Liver (tissue), 9 donors: ENCODE data around the gene EXOC6. TPM values are rescaled to one million over a fixed set of nuclear protein-coding genes. Genes with fewer than 3 reads are reported as not detected.

ENCODE experiments used
- DNase-seq: peaks from one replicate; pipeline ENCODE4 v3.0.0-alpha.2; 2017; ENCODE audit warnings: low spot score
- H3K27ac ChIP-seq, 2 donors: one replicate each; pipeline ENCODE4 v1.7.0; 2013; ENCODE audit warnings: inconsistent platforms in 2 of 2, low read length in 2 of 2, control low read depth in 1 of 2, low read depth in 1 of 2, mild to moderate bottlenecking in 1 of 2
- H3K27me3 ChIP-seq, 4 donors: one replicate each; pipeline versions ENCODE4 v1.6.1 to v1.7.0; 2013; ENCODE audit warnings: low read length in 3 of 4, inconsistent platforms in 1 of 4, mild to moderate bottlenecking in 1 of 4, moderate library complexity in 1 of 4; ENCODE audit not compliant: control insufficient read depth in 4 of 4, insufficient read depth in 4 of 4
- H3K36me3 ChIP-seq, 4 donors: one replicate each; pipeline versions ENCODE4 v1.6.1 to v1.7.0; 2013; ENCODE audit warnings: low read length in 3 of 4, mild to moderate bottlenecking in 3 of 4, low read depth in 1 of 4, moderate library complexity in 1 of 4; ENCODE audit not compliant: control insufficient read depth in 4 of 4, insufficient read depth in 3 of 4
- H3K4me1 ChIP-seq, 4 donors: one replicate each; pipeline versions ENCODE4 v1.6.1 to v1.7.0; 2013; ENCODE audit warnings: low read length in 3 of 4, mild to moderate bottlenecking in 3 of 4, moderate library complexity in 1 of 4; ENCODE audit not compliant: control insufficient read depth in 4 of 4, insufficient read depth in 4 of 4
- H3K4me3 ChIP-seq, 3 donors: one replicate each; pipeline versions ENCODE4 v1.6.1 to v1.7.0; 2013; ENCODE audit warnings: low read length in 3 of 3, control low read depth in 1 of 3, low read depth in 1 of 3, mild to moderate bottlenecking in 1 of 3
- H3K9ac ChIP-seq, 2 donors: one replicate each; pipeline ENCODE4 v1.7.0; 2013; ENCODE audit warnings: low read length in 2 of 2, mild to moderate bottlenecking in 2 of 2, moderate library complexity in 2 of 2, control low read depth in 1 of 2, low read depth in 1 of 2
- H3K9me3 ChIP-seq, 4 donors: one replicate each; pipeline versions ENCODE4 v1.6.1 to v1.7.0; 2013; ENCODE audit warnings: low read length in 3 of 4; ENCODE audit not compliant: control insufficient read depth in 4 of 4
- FOXA2 ChIP-seq: IDR thresholded peaks from 2 replicates; pipeline ENCODE4 v1.6.1; 2016; ENCODE audit warnings: antibody characterized with exemption
- GABPA ChIP-seq, 2 donors: IDR thresholded peaks in 1 of 2; conservative IDR thresholded peaks in 1 of 2; 2 replicates each; pipeline ENCODE4 v1.6.1; 2016; ENCODE audit warnings: antibody characterized with exemption in 2 of 2, mild to moderate bottlenecking in 1 of 2, moderate library complexity in 1 of 2
- HNF4G ChIP-seq: IDR thresholded peaks from 2 replicates; pipeline ENCODE4 v1.6.1; 2016; ENCODE audit warnings: antibody characterized with exemption
- NR2F2 ChIP-seq: IDR thresholded peaks from 2 replicates; pipeline ENCODE4 v1.6.1; 2016; ENCODE audit warnings: antibody characterized with exemption
- RXRA ChIP-seq, 2 donors: IDR thresholded peaks; 2 replicates each; pipeline ENCODE4 v1.6.1; 2017 to 2018; ENCODE audit warnings: antibody characterized with exemption in 2 of 2, mild to moderate bottlenecking in 1 of 2
- SP1 ChIP-seq: IDR thresholded peaks from 2 replicates; pipeline ENCODE4 v1.6.1; 2018; ENCODE audit warnings: antibody characterized with exemption, mild to moderate bottlenecking
- TAF1 ChIP-seq: conservative IDR thresholded peaks from 2 replicates; pipeline ENCODE4 v1.6.1; 2016; ENCODE audit warnings: antibody characterized with exemption, mild to moderate bottlenecking
- YY1 ChIP-seq: IDR thresholded peaks from 2 replicates; pipeline ENCODE4 v1.6.1; 2016; ENCODE audit warnings: antibody characterized with exemption, mild to moderate bottlenecking
- ZBTB33 ChIP-seq: IDR thresholded peaks from 2 replicates; pipeline ENCODE4 v1.6.1; 2016; ENCODE audit warnings: antibody characterized with exemption
- WGBS: extraction: QIAGEN DNeasy Blood & Tissue Kit; methylation state at CpG from one replicate; pipeline ENCODE4 v1.1.7; 2013; 5-methylcytosine and 5-hydroxymethylcytosine counted together
- polyA plus RNA-seq, 2 donors: library from polyadenylated mRNA; stranded (reverse) in 1 of 2; unstranded in 1 of 2; fragments of 200-250 nt in 1 of 2; fragments of >200 nt in 1 of 2; fragmentation: Nextera tagmentation in 1 of 2; extraction: Ambion mirVana in 1 of 2; gene quantifications; one replicate each; pipeline versions ENCODE4 v1.2.1 to v1.2.3, GENCODE V29; 2013 to 2015
- total RNA-seq, 2 donors: library from RNA; depleted of rRNA; stranded (reverse); fragments of >200 nt; gene quantifications; one replicate each; pipeline ENCODE4 v1.2.3, GENCODE V29; 2014
- TF ChIP-seq, protein P1 (sequence below): IDR thresholded peaks from 2 replicates; pipeline ENCODE4 v1.6.1; 2016; ENCODE audit warnings: antibody characterized with exemption
- TF ChIP-seq, protein P2 (sequence below): IDR thresholded peaks from 2 replicates; pipeline ENCODE4 v1.6.1; 2016; ENCODE audit warnings: antibody characterized with exemption
- TF ChIP-seq, protein P3 (sequence below): fragments of 150-350 bp; IDR thresholded peaks from 2 replicates; pipeline ENCODE4 v1.5.1; 2017; ENCODE audit warnings: improper control_type of control experiment, low read depth, low read length; ENCODE audit not compliant: missing input control
- donor health status: healthy.
- donor health status: healthy.
- donor health status: healthy.
- donor health status: healthy.
- donor health status: healthy.

The EXOC6 gene
- total and polyA plus RNA-seq, 4 donors: 6.5 to 35.4 (median 8.4) TPM

DNA sequence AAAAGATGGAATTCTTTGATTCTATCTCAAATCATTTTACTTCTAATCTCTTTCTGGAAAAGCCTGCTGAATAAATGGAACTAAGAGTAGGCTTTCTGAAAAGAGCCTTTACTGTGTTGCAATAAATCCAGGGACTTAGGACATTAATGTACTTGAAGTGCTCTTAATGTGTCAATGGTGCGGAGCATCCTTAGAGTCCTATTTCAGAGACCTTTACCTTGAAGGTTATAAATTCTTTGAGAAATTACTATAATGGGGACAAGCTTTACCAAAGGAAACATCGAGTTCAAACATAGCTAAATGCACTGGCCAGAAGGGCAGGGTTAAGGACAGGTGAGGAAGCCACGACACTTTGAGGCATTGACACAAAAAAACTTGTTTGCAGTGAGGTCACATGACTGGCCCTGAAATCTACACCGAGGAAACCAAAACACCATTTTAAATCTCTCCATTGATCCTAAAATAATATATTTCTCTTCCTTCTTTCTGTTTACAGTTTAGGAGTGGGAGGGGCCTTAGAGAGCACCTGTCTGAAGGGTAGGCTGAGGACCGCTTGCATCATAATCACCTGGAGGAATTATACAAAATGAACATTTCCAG, 48.1 kb upstream of the EXOC6 start (continued):
- TF ChIP-seq NR2F2 (no peak), ZBTB33 (no peak), YY1 (no peak), GABPA (IDR thresholded peaks at IDR 0.05 in 1 of 2, conservative IDR thresholded peaks at IDR 0.05 in 1 of 2) (no peak), SP1 (no peak), TAF1 (no peak), HNF4G (no peak), FOXA2 (no peak), RXRA (IDR thresholded peaks at IDR 0.05) (no peak)

- no peaks in the 10 kb centered on the region for H3K9me3 ChIP-seq
- no peaks in the 10 kb centered on the region for H3K36me3 ChIP-seq
- WGBS: 86% methylated on average over 9 of the region's 9 CpGs
- no peaks in the 10 kb centered on the region for H3K4me1 ChIP-seq
- DNase-seq: no peak
- TF ChIP-seq GABPA (IDR thresholded peaks at IDR 0.05 in 1 of 2, conservative IDR thresholded peaks at IDR 0.05 in 1 of 2) (no peak), FOXA2 (no peak), ZBTB33 (no peak), SP1 (no peak)
- TF ChIP-seq, protein P1, sequence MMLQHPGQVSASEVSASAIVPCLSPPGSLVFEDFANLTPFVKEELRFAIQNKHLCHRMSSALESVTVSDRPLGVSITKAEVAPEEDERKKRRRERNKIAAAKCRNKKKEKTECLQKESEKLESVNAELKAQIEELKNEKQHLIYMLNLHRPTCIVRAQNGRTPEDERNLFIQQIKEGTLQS: no peak
- TF ChIP-seq, protein P2, sequence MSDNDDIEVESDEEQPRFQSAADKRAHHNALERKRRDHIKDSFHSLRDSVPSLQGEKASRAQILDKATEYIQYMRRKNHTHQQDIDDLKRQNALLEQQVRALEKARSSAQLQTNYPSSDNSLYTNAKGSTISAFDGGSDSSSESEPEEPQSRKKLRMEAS: no peak
- TF ChIP-seq, protein P3, sequence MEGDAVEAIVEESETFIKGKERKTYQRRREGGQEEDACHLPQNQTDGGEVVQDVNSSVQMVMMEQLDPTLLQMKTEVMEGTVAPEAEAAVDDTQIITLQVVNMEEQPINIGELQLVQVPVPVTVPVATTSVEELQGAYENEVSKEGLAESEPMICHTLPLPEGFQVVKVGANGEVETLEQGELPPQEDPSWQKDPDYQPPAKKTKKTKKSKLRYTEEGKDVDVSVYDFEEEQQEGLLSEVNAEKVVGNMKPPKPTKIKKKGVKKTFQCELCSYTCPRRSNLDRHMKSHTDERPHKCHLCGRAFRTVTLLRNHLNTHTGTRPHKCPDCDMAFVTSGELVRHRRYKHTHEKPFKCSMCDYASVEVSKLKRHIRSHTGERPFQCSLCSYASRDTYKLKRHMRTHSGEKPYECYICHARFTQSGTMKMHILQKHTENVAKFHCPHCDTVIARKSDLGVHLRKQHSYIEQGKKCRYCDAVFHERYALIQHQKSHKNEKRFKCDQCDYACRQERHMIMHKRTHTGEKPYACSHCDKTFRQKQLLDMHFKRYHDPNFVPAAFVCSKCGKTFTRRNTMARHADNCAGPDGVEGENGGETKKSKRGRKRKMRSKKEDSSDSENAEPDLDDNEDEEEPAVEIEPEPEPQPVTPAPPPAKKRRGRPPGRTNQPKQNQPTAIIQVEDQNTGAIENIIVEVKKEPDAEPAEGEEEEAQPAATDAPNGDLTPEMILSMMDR: no peak
- H3K9ac ChIP-seq: no peak overlapping the region
- no peak overlapping the region for H3K4me3 ChIP-seq
- no peak overlapping the region for H3K27ac ChIP-seq
- no peaks in the 10 kb centered on the region for H3K27me3 ChIP-seq
These were observed 46.1 kb upstream of the EXOC6 start for GRCh38 chr10:92801978-92802872.
